ENCODE measurements around the gene SLC10A7.

- TF ChIP-seq, protein P1, sequence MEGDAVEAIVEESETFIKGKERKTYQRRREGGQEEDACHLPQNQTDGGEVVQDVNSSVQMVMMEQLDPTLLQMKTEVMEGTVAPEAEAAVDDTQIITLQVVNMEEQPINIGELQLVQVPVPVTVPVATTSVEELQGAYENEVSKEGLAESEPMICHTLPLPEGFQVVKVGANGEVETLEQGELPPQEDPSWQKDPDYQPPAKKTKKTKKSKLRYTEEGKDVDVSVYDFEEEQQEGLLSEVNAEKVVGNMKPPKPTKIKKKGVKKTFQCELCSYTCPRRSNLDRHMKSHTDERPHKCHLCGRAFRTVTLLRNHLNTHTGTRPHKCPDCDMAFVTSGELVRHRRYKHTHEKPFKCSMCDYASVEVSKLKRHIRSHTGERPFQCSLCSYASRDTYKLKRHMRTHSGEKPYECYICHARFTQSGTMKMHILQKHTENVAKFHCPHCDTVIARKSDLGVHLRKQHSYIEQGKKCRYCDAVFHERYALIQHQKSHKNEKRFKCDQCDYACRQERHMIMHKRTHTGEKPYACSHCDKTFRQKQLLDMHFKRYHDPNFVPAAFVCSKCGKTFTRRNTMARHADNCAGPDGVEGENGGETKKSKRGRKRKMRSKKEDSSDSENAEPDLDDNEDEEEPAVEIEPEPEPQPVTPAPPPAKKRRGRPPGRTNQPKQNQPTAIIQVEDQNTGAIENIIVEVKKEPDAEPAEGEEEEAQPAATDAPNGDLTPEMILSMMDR (IDR thresholded peaks at IDR 0.05): no peak
- no peak for TF ChIP-seq EZH2 (IDR thresholded peaks at IDR 0.05; ENCODE audit: borderline replicate concordance, insufficient read depth, low read depth, low read length, poor library complexity, severe bottlenecking)
These were observed 150.9 kb downstream of the SLC10A7 start for GRCh38 chr4:146370841-146371240.

Data from B cell (primary cell).